Keratinocyte (primary cell): ENCODE data around the gene RNF225. TPM values are rescaled to one million over a fixed set of nuclear protein-coding genes. Genes with fewer than 3 reads are reported as not detected.

Experiments used
- DNase-seq: peaks from one replicate; pipeline ENCODE4 v3.0.0-alpha.2; 2011; ENCODE audit warnings: low read depth, missing footprints, low spot score
- FAIRE-seq: peaks from 2 replicates; lab custom pipeline; 2011; peaks lifted over from hg19 to GRCh38; lab: Jason Lieb, UNC
- H2AFZ ChIP-seq: 2 replicates; pipeline ENCODE4 v1.6.0; 2012; ENCODE audit warnings: low read length, control low read depth, inconsistent platforms; ENCODE audit not compliant: control insufficient read depth
- H3K27ac ChIP-seq: 2 replicates; pipeline ENCODE4 v1.5.1; 2011; ENCODE audit warnings: low read length; ENCODE audit not compliant: control insufficient read depth, insufficient read depth
- H3K27me3 ChIP-seq: 3 replicates; pipeline ENCODE4 v1.6.0; 2011; ENCODE audit warnings: low read length; ENCODE audit not compliant: control insufficient read depth, insufficient read depth; ENCODE audit errors: extremely low read depth
- H3K36me3 ChIP-seq, 2 experiments: 2 replicates in 1 of 2; 3 replicates in 1 of 2; pipeline ENCODE4 v1.5.1; 2011; ENCODE audit warnings: low read length in 2 of 2, mild to moderate bottlenecking in 1 of 2; ENCODE audit not compliant: control insufficient read depth in 2 of 2, insufficient read depth in 2 of 2; ENCODE audit errors: extremely low read depth in 1 of 2
- H3K4me1 ChIP-seq: 3 replicates; pipeline ENCODE4 v1.5.1; 2011; ENCODE audit warnings: low read length; ENCODE audit not compliant: control insufficient read depth, insufficient read depth; ENCODE audit errors: extremely low read depth
- H3K4me2 ChIP-seq: 3 replicates; pipeline ENCODE4 v1.6.0; 2011; ENCODE audit warnings: low read depth, low read length; ENCODE audit not compliant: control insufficient read depth, insufficient read depth; ENCODE audit errors: extremely low read depth
- H3K4me3 ChIP-seq, 3 experiments: fragments of 200-600 bp in 1 of 3; sonication (generic) in 1 of 3; 2 replicates in 2 of 3; 3 replicates in 1 of 3; pipeline ENCODE4 v1.5.1; 2011 to 2016; ENCODE audit warnings: low read length in 3 of 3, mild to moderate bottlenecking in 3 of 3, control low read depth in 2 of 3, inconsistent platforms in 1 of 3, low read depth in 1 of 3, mixed read lengths in 1 of 3, mixed run types in 1 of 3, moderate library complexity in 1 of 3; ENCODE audit not compliant: control insufficient read depth in 2 of 3, insufficient read depth in 2 of 3; ENCODE audit errors: extremely low read depth in 1 of 3
- H3K79me2 ChIP-seq: 2 replicates; pipeline ENCODE4 v1.6.0; 2012; ENCODE audit warnings: low read length; ENCODE audit not compliant: control insufficient read depth, insufficient read depth
- H3K9ac ChIP-seq: 3 replicates; pipeline ENCODE4 v1.6.0; 2011; ENCODE audit warnings: low read length; ENCODE audit not compliant: control insufficient read depth, insufficient read depth; ENCODE audit errors: extremely low read depth
- H3K9me1 ChIP-seq: 3 replicates; pipeline ENCODE4 v1.6.0; 2011; ENCODE audit warnings: low read length; ENCODE audit not compliant: control insufficient read depth, insufficient read depth; ENCODE audit errors: extremely low read depth
- H3K9me3 ChIP-seq: 2 replicates; pipeline ENCODE4 v1.5.1; 2012; ENCODE audit warnings: low read depth, low read length; ENCODE audit not compliant: control insufficient read depth
- H4K20me1 ChIP-seq: 3 replicates; pipeline ENCODE4 v1.6.0; 2011; ENCODE audit warnings: low read length; ENCODE audit not compliant: control insufficient read depth, insufficient read depth; ENCODE audit errors: extremely low read depth
- CTCF ChIP-seq, 3 experiments: IDR thresholded peaks in 1 of 3; conservative IDR thresholded peaks in 1 of 3; optimal IDR thresholded peaks in 1 of 3; 2 replicates in 2 of 3; 3 replicates in 1 of 3; pipeline versions ENCODE3 to v1.5.1; 2011; ENCODE audit warnings: low read length in 3 of 3, mild to moderate bottlenecking in 3 of 3, moderate library complexity in 2 of 3, control low read depth in 1 of 3, inconsistent platforms in 1 of 3; ENCODE audit not compliant: insufficient read depth in 2 of 3; ENCODE audit errors: extremely low read depth in 1 of 3
- EZH2 ChIP-seq: IDR thresholded peaks from one replicate; pipeline ENCODE4 v1.6.1; 2012; ENCODE audit warnings: inconsistent platforms, mild to moderate bottlenecking, low read length, moderate library complexity
- dilution Hi-C: fragments of 300-500 bp; cut with MboI; formaldehyde crosslinking; loops from one replicate; pipeline ENCODE4 v1.7.0; 2020; ENCODE audit warnings: low sequenced_read_pairs; ENCODE audit not compliant: extremely low pct_ligation_motif_present
- polyA plus RNA-seq, 5 experiments: library from polyadenylated mRNA; depleted of rRNA in 3 of 5; stranded (reverse) in 3 of 5; stranded (forward) in 1 of 5; unstranded in 1 of 5; fragments of >200 nt; gene quantifications; 1 replicate in 1 of 5; 2 replicates in 3 of 5; 3 replicates in 1 of 5; pipeline versions ENCODE4 v1.2.1 to v1.2.3, GENCODE V29; 2011 to 2012; ENCODE audit warnings: missing spikeins in 2 of 5, low read depth in 1 of 5, low replicate concordance in 1 of 5

RNF225 gene
- polyA plus RNA-seq, 1 donor (not counting 4 experiments of a cell fraction or from before 2014, with no cell fraction given) = not detected

DNA sequence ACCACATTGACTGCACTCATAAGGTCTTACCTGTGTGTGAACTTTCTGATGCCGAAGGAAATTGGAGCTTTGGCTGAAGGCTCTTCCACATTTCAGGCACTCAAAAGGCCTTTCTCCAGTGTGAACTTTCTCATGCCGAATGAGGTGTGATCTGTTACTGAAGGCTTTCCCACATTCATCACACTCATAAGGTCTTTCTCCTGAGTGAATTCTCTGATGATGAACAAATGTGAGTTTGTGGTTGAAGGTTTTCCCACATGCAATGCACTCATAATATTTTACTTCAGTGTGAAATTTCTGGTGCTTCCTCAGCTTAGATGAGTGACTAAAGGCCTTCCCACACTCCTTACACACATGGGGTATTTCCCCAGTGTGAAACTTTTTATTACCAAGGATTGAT lies 38.8 kb downstream of the RNF225 start:
- Histone ChIP-seq H4K20me1 (no peaks in the 10 kb centered on the region), H3K4me2 (no peak overlapping the region), H3K9me1 (no peaks in the 10 kb centered on the region), H3K79me2 (peaks cover 3% of the 10 kb centered on the region), H3K9ac (no peak overlapping the region), H3K36me3 (peaks cover 17 to 21% of the 10 kb centered on the region in 2 experiments), H3K27me3 (no peaks in the 10 kb centered on the region), H3K9me3 (peaks cover 46% of the 10 kb centered on the region), H2AFZ (no peak overlapping the region), H3K27ac (no peak overlapping the region), H3K4me1 (peaks cover 2% of the 10 kb centered on the region), H3K4me3 (no peak overlapping the region)
- dilution Hi-C loops = no loop called here
- no peak for FAIRE-seq
- no peak for DNase-seq
- TF ChIP-seq EZH2 = no peak
- TF ChIP-seq CTCF (optimal IDR thresholded peaks at IDR 0.05 in 1 of 3, IDR thresholded peaks at IDR 0.05 in 1 of 3, conservative IDR thresholded peaks at IDR 0.05 in 1 of 3; ENCODE audit: extremely low read depth in 1 of 3, insufficient read depth in 2 of 3, low read length in 3 of 3) = no peak

DNA sequence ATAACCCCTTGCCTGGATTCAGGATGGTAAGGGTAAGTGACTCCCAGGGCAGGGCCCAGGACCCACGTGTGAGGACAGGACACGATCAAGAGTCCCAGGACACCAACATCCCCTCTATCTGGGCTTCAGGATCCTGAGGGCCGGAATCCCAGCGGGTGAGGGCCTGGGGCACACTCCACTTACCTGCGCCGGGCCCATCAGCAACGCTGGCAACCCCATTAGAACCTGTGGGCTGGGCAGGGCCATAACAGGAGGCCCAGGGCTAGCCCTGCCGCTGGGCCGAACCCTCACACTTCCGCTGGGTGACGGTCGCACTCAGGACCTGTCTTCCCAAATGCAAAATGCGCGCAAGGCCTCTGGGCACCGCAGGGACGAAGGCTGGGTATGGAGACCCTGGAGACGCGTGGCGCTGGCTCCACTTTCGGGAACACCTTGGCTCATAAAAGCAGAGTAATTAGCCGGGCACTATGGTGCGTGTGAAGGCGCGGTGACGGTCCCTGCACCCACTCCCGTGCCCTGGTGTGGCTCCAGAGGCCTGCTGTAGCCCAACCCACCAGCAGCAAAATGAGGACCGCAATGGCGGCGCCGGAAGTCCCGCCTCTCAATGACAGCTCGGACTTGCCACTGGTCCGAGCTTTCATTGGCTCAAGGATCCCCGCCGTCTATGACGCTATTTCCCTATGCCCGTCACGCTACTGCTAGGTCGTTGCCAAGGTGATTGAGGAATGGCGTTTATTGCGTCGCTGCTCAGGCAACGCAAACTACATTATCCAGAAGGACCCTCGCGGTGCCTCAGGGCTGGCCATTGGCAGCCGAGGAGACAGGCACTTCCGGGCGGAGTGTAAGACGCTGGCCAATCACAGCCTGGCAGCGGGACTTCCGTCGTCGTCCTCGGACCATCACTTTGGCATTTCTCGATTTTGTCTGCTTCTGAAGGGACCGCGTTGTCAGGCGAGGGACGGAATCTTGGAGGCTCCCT lies 44.4 kb downstream of the RNF225 start, which contains the start of gene ZNF132:
Gene ZNF132, minus strand, starts transcription at position 578 of the 979 bp plus-strand sequence. Its CDS starts 332 bp downstream, at position 246.
- Histone ChIP-seq H3K79me2 (peaks cover 6% of the 10 kb centered on the region), H3K9me3 (peaks cover 8% of the 10 kb centered on the region), H3K4me2 (peak within 1 kb of the TSS; percentile 84), H4K20me1 (no peaks in the 10 kb centered on the region), H3K4me1 (peaks cover 8% of the 10 kb centered on the region), H3K9me1 (no peaks in the 10 kb centered on the region), H3K36me3 (peaks cover 2% of the 10 kb centered on the region in 2 experiments), H3K9ac (peak within 1 kb of the TSS; percentile 65), H3K4me3 (peak within 1 kb of the TSS; percentile 47 to 80 (median 73)), H3K27ac (peak within 1 kb of the TSS; percentile 65), H2AFZ (peak within 1 kb of the TSS; percentile 90), H3K27me3 (no peaks in the 10 kb centered on the region)
- FAIRE-seq (peak; percentile 86), DNase-seq (peak; percentile 92)
- dilution Hi-C loops = no loop called here
- TF ChIP-seq EZH2 (no peak), CTCF (optimal IDR thresholded peaks at IDR 0.05 in 1 of 3, IDR thresholded peaks at IDR 0.05 in 1 of 3, conservative IDR thresholded peaks at IDR 0.05 in 1 of 3; ENCODE audit: extremely low read depth in 1 of 3, insufficient read depth in 2 of 3, low read length in 3 of 3) (no peak)
